ENCODE data around the gene DNAAF9.
A peak's percentile ranks its signal among the peaks of the same experiment; 100 is the strongest.

The DNAAF9 gene

DNA sequence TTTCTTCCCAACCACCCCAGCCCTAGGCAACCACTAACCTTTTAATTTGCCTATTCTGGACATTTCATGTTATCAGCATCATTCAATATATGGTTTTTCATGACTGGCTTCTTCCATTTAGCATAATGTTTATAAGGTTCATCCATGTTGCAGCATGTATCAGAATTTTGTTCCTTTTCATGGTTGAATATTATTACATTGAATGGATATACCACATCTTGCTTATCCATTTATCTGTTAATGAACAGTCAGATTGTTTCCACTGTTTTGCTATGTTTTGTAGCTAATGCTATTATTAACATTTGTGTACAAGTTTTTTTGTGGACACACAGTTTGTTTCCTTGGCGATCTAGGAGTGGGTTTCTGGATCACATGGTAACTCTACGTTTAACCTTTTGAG is 3.0 kb upstream of the DNAAF9 start:
- no peak for DNase-seq (ENCODE audit: low read depth in 2 of 2)

DNA sequence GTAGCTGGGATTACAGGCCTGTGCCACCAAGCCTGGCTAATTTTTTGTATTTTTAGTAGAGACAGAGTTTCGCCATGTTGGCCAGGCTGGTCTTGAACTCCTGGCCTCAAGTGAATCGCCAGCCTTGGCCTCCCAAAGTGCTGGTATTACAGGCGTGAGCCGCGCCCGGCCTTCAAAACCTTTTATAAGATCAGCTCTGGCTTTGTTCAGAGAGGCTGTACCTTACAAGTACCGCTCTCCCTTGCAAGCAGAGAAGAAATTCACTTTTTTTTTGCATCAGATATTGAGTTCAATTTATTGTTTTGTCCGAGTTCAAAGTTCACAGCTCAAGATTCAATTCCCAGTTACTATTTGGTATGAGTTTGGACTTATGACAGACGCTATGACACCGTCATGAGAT is 1.9 kb upstream of the DNAAF9 start:
- no peak for DNase-seq (ENCODE audit: low read depth in 2 of 2)

DNA sequence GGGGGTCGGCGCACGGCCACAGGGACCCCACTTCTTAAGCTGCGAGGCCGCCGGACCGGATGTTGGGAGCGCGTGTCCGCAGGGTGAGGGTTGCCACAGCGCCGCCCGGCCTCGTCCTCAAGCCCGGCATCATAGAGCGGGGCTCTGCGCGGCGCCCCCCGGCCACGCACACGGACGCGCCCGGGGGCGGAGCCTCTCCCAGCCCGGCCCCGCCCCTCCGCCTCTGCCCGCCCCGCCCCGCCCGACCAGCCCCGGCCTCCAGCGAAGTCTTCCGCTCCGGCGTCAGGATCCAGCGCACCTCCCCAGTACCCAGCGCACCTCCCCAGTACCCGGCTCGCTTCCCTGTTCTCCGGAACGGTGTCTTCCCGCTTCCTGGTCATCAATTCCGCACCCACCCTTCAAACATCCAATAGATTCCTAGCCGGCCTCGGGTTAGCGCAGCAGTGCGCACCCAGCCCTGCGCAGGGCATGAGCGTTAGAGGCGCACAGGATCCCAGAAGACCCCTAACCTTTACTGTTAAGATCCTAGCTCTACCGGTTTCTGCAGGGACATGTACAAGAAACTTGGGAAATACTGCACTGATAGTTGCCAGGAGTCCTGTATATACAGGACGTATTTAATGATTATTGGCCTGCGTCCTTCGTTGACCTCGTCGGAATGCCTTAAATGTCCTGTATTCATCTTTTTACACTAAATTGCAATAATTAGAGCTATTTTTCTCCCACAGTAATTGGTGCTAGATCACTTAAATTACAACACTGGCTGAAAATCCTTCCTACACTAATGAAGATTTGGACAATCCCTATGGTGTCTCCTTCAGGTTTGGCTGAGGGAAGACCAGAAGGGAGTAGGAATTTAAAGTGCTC is 535 bp upstream of the DNAAF9 start:
- DNase-seq (ENCODE audit: low read depth in 2 of 2): peak; percentile 29 to 39

DNA sequence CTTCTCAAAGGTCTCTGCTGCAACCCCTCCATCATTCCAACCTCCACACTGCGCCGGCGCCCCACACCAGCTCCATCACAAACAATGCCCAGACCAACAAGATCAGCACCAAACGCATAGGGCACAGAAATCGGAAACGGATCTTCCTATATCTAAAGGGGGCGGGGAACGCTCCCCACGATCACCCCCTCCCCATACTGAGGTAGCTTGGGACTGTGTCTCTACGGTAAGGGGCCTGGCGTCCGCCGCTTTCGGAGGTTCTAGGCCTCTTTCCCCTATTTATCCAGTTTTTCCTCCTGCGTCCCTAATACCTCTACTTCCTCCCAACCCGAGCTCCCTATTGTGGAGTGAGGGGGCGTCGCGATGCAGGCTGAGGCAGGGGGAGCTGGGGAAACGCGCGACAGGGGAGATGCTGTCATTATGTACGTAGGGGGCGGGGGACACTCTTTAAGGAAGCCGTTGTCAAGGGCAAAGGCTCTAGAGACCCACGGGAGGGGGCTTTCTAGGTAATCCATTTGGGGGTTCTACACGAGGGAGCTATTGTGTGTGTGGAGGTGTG is 909 bp downstream of the DNAAF9 start:
- no peak for DNase-seq (ENCODE audit: low read depth in 2 of 2)

DNA sequence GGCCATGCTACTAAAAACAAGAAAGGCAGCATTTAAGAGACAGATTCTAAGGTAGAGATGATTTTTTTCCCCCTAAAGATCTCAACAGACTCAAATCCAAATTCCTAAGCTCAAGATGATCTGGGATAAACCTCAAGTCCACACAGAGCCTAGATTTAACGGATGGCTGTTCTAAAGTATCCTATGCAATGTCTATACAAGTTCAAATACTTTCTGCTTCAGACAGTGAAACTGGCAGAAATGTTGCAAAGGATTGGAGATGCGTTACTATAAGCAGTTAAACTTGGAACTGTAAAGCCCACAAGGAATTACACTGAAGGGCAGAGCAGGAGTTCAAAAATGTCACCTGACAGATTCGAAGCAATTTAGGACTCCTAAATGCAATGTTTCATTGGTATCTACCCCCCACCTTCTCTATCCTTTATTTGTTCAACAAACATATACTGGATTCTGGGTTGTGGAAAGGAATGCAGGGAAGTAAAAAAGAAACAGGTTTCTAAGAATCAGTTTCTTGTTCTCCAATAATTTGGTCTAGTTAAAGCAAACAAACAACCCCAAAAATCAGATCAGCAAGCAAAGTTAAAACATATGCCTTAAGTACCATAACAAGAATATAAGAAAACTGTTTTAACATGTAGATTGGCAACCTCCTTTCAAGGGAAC is 1.6 kb downstream of the DNAAF9 start:
- no peak for DNase-seq (ENCODE audit: low read depth in 2 of 2)

DNA sequence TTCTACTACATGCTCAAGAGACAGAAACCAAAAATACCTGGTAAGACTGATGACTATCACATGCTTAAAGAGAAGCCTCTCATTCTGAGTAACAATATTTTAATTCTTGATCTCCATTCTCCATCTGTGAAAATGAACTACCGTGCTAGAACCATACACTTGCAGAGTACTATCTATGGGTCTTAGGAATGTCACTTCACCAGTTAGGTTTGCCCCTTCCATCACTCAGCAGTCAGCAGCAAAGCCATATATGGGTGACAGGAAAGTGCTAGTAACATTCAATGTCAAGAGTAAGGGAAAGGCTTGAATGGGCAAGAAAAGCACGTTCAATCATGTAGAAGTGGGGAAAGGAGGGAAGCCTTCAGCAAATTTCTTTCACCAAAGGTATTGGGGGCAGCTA is 2.3 kb downstream of the DNAAF9 start:
- no peak for DNase-seq (ENCODE audit: low read depth in 2 of 2)

DNA sequence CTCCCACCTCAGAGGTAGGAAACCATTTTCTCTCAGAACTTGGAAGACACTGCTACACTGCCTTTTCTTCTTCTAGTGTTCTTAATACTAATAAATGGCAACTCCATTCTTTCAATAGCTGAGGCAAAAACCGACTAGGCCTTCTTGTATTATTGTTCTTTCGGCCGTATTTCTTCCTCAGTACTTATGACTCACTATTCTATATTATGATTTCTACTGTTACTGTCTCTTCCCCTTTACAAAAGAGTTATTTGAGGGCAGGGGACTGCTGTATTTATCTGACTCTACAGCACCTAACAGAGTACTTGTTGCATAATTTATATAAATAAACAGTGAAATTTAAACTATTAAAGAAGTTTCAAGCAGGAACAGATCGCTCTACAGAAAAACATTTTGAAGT is 3.1 kb downstream of the DNAAF9 start:
- DNase-seq (ENCODE audit: low read depth in 2 of 2): no peak

DNA sequence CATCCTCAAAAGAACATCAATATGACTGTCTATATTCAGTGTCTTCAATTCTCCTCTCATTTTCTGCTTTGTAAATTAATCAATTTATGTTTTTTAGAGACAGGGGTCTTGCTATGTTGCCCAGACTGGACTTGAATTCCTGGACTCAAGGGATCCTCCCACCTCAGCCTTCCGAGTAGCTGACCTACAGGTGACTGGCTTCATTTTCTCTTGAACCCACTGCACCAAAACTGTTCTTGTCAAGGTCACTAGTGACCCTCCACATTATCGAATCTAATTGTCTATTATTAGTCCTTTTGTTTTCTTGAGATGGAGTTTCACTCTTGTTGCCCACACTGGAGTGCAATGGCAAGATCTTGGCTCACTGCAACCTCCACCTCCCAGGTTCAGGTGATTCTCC is 3.7 kb downstream of the DNAAF9 start:
- DNase-seq (ENCODE audit: low read depth in 2 of 2): no peak

DNA sequence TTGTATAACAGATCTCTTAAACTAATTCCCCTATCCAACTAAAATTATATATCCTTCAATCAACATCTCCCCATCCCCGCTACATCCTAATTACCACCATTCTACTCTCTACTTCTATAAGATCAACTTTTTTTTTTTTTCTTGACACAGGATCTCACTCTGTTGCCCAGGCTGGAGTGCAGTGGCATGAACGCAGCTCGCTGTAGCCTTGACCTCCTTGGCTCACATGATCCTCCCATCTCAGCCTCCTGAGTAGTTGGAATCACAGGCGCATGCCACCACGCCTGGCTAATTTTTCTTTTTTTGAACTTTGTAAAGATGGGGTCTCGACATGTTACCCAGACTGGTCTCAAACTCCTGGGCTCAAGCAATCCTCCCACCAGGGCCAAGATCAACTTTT is 5.0 kb downstream of the DNAAF9 start:
- no peak for DNase-seq (ENCODE audit: low read depth in 2 of 2)

DNA sequence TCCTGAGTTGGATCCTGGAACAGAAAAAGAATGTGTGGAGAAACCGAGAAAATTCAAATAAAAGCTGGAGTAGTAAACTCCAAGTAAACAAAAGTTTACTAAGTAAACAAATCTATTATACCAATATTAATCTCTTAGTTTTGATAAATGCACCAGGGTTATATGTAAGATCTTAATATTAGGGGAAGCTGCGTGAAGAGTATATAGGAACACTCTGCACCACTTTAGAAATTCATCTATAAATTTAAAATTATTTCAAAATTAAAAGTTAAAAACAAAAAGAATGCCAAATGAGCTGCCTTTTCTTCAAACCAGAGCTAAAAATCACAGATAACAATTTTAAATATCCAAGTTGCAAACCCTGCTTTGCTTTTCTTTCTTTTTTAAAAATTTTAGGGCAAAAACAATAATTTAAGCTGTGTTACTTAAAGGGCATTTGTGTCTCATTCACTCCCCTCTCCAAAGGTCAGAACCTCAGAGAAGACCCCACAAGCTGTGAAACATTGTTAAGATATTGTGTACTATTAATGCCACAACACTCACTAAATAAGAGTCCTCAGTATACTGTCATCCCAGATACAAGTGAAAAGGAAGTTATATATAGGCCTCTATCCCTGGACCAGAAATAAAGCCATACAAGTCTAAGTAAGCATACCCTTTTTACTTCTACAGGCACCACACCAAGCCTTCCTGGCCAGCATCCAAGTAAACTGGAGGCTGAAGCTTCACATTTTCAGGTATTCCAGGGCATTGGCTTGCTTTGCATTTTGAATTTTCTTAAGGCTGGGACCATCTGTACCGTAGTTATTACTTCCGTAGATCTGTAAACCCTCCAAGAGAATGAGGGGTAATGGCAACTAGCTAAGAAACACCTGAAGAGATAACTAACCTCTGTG is 7.0 kb downstream of the DNAAF9 start:
- no peak for DNase-seq (ENCODE audit: low read depth in 2 of 2)

DNA sequence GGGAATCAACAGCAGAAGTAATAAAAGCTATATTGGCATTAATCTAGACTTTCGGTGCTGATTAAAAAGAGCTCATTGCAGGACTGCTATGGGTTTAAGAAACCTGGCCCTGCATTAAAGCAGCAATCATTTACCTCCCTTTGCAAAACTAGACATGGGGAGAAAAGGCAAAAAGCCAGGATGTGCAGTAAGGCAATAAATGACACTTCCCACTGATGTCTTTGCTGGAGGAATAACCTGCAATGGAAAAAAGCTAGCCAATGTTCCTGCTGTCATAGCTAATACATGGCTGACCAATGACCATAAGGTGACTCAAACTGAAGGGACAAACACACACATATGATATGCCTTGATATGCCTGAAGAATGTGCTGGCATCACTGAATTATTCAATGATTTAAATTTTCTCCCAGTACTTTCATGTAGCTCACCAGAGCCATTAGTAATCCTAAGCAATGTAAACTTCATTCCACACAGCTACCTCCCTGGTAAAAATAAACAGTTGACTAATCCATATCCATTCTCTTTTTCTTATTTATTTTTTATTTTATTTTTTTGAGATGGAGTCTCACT is 8.7 kb downstream of the DNAAF9 start:
- DNase-seq (ENCODE audit: low read depth in 2 of 2): no peak

DNA sequence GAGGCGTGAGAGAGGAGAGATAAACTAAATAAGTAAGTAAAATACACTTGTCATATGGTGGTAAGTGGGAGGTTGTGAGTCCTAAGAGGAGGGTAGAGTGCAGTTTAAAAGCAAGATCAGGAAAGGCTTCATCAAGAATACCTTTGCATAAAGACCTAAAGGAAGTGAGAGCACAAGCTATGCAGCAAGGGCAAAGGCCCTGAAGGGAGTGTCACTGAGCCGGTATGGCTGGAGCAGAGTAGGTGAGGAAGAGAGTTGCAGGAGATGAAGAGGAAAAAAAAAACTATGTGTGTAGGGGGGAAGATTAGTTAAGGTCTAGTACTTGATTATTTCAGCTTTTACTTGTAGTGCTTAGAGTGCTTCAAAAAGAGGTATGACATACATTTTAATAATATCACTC is 11.0 kb downstream of the DNAAF9 start:
- DNase-seq (ENCODE audit: low read depth in 2 of 2): no peak

DNA sequence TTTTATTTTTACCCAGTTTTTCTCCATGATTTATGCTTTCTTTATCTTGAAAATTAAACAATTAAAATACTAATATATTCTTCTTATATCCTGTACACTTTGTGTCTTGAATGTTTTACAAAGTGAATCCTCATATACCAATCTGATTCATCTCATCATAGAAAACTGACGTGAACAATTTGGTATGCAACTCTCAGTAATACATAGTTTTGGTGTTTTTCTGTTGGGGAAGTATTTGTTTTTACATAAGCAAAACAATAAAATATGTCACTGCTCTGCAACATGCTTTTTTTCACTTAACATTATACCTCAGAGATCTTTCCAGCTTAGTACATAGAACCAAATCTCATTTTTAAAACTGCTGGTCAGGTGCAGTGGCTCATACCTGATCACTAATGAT is 14.7 kb downstream of the DNAAF9 start:
- DNase-seq (ENCODE audit: low read depth in 2 of 2): no peak

DNA sequence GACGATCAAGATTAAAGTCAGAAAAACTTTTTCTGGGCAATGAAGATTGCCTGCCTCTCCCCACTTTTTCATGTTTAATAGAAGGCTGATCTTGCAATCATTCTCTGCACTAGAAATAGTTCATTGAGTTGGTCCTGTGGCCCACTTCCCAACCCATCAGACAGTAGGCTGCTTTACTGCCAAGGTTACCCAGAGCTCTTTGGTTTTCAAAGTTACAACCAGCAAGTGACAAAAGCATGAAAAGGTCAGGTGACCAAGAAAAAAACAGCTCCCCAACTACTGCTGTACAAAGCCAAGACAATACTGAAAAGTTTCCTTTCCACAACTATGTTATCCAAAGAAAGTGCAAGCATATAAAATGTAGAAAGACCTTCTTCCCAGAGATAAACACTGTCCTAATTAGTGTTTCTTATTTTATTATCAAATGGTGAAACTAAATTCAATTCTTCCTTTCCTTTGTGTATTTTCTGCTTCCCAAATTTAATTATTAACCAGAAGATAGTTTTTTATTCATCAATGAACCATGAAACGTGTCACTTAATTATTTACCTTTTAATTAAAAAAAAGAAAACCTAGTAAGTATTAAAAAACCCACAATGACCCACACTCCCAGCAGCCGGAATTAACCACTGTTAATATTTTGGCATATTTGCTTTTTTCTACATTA is 16.6 kb downstream of the DNAAF9 start:
- DNase-seq (ENCODE audit: low read depth in 2 of 2): no peak

DNA sequence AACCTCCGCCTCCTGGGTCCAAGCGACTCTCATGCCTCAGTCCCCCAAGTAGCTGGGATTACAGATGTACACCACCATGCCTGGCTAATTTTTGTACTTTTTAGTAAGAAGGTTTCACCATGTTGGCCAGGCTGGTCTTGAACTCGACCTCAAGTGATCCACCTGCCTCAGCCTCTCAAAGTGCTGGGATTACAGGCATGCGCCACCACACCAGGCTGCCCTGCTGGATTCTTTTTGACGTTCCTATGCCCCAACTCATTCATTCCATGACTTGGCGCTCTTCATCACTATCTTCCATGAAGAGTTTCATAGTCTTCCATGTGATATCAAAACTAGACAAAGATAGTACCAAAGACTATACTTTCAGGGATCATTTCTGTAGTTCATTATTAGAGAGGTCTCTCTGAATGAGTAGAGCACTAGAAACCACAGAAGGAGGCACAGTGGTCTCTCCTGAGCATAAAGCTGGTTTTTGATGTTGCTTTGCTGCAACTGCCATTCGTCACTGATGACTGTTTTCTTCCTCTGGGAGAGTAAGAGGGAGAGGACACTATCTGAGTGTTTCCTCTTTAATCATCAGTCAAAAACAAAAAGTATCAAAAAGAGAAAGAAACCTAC is 23.5 kb downstream of the DNAAF9 start:
- DNase-seq (ENCODE audit: low read depth in 2 of 2): no peak

DNA sequence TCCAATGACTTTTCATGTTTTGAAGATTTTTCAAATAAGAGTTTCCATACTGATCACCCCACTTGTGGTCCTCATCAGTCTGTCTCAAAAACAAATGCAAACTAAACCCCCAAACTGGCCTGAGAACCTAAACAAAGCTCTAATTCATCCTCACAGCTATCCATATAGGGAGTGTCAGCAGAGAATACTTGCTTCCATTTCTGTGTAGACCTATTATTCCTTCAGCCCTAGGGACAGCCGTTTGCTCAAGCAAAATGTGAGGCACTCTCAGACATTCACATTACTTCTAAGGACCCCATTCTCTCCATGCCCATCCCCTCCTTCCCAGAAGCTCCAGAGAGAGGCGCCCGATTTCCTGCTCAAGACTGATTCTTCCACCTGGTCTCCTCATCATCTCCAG is 24.6 kb downstream of the DNAAF9 start:
- DNase-seq (ENCODE audit: low read depth in 2 of 2): no peak

DNA sequence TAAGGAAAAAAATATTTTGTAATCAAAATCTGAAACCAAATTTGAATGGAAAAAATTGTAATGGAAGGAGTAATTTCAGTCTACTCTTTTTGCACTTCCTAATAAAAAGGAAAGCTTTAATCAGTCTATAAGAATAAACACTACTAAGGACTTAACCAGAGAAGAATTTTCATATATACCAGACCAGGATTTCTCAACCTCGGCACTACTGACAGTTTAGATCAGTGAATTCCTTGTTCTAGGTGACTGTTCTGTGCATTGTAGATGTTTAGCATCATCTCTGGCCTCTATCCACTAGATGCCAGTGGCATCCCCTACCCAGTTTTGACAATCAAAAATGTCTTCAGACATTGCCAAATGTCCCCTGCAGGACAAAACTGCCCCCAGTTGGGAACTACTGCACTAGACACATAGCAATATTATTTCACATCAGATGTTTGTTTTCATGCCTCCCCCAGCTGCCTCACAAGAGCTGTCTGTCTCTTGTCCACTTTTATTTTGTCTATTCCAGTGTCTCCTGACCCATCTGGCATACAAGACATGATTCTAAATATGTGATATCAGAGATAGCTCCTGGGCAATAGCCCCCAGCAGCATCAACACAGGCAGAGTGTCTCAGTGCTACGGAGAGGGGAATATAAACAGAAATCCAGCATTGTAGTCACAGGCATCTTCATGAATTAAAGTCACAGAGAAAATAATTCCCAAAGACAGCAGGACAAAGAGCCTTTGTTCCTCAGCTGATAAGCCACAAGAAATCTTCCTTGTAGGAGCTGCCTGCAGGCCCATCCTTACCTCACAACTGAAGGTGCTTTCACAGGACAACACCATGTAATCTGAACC is 27.0 kb downstream of the DNAAF9 start:
- DNase-seq (ENCODE audit: low read depth in 2 of 2): no peak

DNA sequence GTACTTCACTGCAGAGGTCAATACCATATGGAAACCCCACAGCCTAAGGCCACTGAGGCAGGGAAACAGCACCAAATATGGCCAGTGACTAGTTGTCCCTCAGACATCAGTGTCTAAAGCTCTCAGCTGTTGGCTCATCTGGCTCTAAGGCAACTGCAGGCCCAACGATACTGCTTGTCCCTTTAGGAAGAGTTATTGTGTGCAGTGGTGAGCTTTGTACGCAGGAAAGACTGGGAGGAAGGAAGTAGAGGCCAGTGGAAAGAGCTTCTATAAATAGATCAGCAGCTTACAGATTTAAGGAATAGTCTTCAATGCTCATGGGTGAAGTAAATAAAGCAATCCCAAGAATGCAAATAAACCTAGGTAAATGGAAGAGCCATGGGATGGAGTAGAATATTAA is 29.3 kb downstream of the DNAAF9 start:
- no peak for DNase-seq (ENCODE audit: low read depth in 2 of 2)

DNA sequence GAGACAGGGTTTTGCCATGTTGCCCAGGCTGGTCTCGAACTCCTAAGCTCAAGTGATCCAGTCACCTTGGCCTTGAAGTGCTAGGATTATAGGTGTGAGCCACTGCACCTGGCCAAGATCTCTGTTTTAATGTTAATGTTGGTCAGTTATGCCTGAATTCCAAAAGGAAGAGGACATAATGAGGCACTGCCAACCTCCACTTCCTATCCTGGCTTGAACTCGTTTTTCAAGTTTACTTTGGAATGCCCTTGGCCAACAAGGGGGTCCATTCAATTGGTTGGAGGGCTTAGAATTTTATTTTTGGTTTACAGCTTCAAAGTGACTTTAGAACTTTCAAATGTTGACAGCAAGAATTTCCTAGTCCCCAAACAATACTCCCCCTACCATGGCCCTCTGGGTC is 29.8 kb downstream of the DNAAF9 start:
- DNase-seq (ENCODE audit: low read depth in 2 of 2): no peak

DNA sequence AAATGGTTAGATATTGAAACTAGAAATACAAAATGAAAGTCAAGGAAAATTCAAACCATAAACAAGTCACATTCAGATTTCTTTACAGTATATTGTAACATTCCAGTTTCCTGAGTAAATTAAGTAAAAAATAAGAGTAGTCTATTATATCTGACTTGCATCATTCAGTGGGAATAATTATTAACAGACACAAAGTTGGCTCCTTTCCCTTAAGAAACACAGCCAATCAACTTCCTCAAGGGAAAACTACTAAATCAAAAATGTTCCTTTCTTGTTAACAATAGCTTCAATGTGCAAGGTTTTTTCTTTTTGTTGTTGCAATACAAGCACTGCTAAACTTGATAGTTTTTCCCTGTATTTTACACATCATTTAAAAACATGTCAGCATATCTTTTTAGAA is 33.2 kb downstream of the DNAAF9 start:
- DNase-seq (ENCODE audit: low read depth in 2 of 2): no peak

Data from stimulated activated CD4-positive, alpha-beta T cell treated with anti-CD3 and anti-CD28 coated beads, Interleukin-1b, Interleukin-23, amount 100 ng/mL, for 1 hour (primary cell).